HepG2 (cell line): ENCODE data around the gene RNASE11. TPM values are rescaled to one million over a fixed set of nuclear protein-coding genes. Genes with fewer than 3 reads are reported as not detected.

ENCODE experiments used
- ISL2 ChIP-seq: sonication (generic); formaldehyde crosslinking; IDR thresholded peaks from 2 replicates; pipeline ENCODE4 v1.5.0; 2020; ENCODE audit warnings: missing genetic modification reagents
- NCOR1 ChIP-seq: fragments of 200-600 bp; sonication (generic); IDR thresholded peaks from 2 replicates; pipeline ENCODE4 v1.7.0; 2017; ENCODE audit warnings: antibody characterized with exemption, low read length, borderline replicate concordance
- NFKB2 ChIP-seq: sonication (generic); formaldehyde crosslinking; IDR thresholded peaks from 2 replicates; pipeline ENCODE4 v1.4.0; 2020; ENCODE audit warnings: missing genetic modification reagents, borderline replicate concordance
- SNRNP70 ChIP-seq: fragments of 200-400 bp; formaldehyde crosslinking; IDR thresholded peaks from 2 replicates; pipeline ENCODE4 v1.6.1; 2017; ENCODE audit warnings: mild to moderate bottlenecking, low read depth, low read length, moderate library complexity
- ZNF350 ChIP-seq: sonication (generic); formaldehyde crosslinking; IDR thresholded peaks from 2 replicates; pipeline ENCODE4 v1.4.0; 2020; ENCODE audit warnings: mild to moderate bottlenecking, low read depth, missing genetic modification reagents, borderline replicate concordance
- ZNF816 ChIP-seq: sonication (generic); formaldehyde crosslinking; IDR thresholded peaks from 2 replicates; pipeline ENCODE4 v1.8.0; 2022; ENCODE audit warnings: missing genetic modification reagents, mild to moderate bottlenecking, borderline replicate concordance
- ZNF883 ChIP-seq: sonication (generic); formaldehyde crosslinking; IDR thresholded peaks from 2 replicates; pipeline ENCODE4 v1.5.1; 2020; ENCODE audit warnings: mild to moderate bottlenecking, missing genetic modification reagents; ENCODE audit errors: not compliant biosample characterization
- polyA plus RNA-seq, 8 experiments: library from polyadenylated mRNA; depleted of rRNA in 3 of 8; stranded (reverse) in 7 of 8; unstranded in 1 of 8; fragments of >200 nt; fragmentation: Illumina TruSeq in 4 of 8; extraction: Trizol in 4 of 8; gene quantifications; 2 replicates each; pipeline versions ENCODE4 v1.2.1 to v1.2.3, GENCODE V29; 2011 to 2016; ENCODE audit warnings: low read depth in 4 of 8, missing spikeins in 1 of 8, mixed read lengths in 1 of 8; ENCODE audit not compliant: insufficient read depth in 1 of 8
- total RNA-seq, 5 experiments: library from RNA; depleted of rRNA; stranded (reverse); fragments of >200 nt; fragmentation: Illumina TruSeq; extraction: Trizol; gene quantifications; 2 replicates each; pipeline ENCODE4 v1.2.3, GENCODE V29; 2016; ENCODE audit warnings: low read depth in 1 of 5
- TF ChIP-seq, protein P1 (sequence below): sonication (generic); formaldehyde crosslinking; IDR thresholded peaks from 2 replicates; pipeline ENCODE4 v1.4.0; 2020; ENCODE audit warnings: mild to moderate bottlenecking, missing genetic modification reagents
- TF ChIP-seq, protein P2 (sequence below): IDR thresholded peaks from 2 replicates; pipeline ENCODE4 v1.6.1; 2016; ENCODE audit warnings: missing compliant biosample characterization, missing genetic modification reagents, borderline replicate concordance
- TF ChIP-seq, protein P3 (sequence below): sonication (generic); formaldehyde crosslinking; IDR thresholded peaks from 2 replicates; pipeline ENCODE4 v1.5.0; 2020; ENCODE audit warnings: mild to moderate bottlenecking, missing genetic modification reagents

RNASE11 gene
- total and polyA plus RNA-seq, 2 of the 13 experiments (the other 11 are each of a cell fraction or from before 2014, with no cell fraction given), result not detected

DNA sequence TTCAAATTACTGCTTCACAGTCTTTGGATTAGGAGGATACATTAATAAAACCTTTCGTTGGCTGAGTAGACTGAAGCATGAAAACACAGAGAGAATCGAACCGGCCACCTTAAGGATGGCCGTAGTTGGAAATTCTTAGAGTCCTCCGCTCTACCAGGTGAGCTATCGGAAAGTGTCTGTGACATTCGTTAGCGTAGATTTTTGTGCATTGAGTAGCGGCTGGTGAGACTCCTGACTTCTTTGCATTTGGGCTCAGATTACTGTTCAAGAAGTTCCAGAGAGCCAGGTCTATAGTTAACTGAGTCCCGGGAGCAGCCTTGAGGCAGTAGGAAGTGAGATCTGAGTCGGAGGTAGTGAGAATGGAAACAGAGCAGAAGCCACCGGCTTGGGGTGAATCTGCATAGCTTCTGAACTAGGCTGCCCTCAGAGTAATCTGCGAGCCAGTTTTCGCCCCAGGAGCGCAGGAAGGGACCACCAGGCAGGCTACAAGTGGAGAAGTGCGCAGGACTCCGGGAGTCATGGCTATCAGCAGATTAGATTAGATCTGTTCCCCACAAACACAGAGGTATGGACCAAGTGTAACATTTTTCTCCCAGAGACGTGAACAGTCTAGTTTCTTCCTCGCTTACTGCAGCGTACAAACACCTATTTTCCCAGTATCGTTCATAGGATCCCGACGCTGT, 42.7 kb upstream of the RNASE11 start (continued):
- TF ChIP-seq, protein P1, sequence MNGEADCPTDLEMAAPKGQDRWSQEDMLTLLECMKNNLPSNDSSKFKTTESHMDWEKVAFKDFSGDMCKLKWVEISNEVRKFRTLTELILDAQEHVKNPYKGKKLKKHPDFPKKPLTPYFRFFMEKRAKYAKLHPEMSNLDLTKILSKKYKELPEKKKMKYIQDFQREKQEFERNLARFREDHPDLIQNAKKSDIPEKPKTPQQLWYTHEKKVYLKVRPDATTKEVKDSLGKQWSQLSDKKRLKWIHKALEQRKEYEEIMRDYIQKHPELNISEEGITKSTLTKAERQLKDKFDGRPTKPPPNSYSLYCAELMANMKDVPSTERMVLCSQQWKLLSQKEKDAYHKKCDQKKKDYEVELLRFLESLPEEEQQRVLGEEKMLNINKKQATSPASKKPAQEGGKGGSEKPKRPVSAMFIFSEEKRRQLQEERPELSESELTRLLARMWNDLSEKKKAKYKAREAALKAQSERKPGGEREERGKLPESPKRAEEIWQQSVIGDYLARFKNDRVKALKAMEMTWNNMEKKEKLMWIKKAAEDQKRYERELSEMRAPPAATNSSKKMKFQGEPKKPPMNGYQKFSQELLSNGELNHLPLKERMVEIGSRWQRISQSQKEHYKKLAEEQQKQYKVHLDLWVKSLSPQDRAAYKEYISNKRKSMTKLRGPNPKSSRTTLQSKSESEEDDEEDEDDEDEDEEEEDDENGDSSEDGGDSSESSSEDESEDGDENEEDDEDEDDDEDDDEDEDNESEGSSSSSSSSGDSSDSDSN (CRISPR knock-in tag), result peak; percentile 60; the same call in 1 of the 2 replicates
- 0 out of 2 replicates have a peak, but pooled peaks have one; percentile 63 for TF ChIP-seq NFKB2 (CRISPR knock-in tag)
- TF ChIP-seq NCOR1, result no peak
- TF ChIP-seq ZNF350 (CRISPR knock-in tag), result peak; percentile 62; the same call in 1 of the 2 replicates
- TF ChIP-seq, protein P2, sequence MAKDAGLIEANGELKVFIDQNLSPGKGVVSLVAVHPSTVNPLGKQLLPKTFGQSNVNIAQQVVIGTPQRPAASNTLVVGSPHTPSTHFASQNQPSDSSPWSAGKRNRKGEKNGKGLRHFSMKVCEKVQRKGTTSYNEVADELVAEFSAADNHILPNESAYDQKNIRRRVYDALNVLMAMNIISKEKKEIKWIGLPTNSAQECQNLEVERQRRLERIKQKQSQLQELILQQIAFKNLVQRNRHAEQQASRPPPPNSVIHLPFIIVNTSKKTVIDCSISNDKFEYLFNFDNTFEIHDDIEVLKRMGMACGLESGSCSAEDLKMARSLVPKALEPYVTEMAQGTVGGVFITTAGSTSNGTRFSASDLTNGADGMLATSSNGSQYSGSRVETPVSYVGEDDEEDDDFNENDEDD, result peak; percentile 6; the same call in 1 of the 2 replicates
- TF ChIP-seq ISL2 (CRISPR knock-in tag), result no peak
- TF ChIP-seq SNRNP70, result no peak
- TF ChIP-seq, protein P3, sequence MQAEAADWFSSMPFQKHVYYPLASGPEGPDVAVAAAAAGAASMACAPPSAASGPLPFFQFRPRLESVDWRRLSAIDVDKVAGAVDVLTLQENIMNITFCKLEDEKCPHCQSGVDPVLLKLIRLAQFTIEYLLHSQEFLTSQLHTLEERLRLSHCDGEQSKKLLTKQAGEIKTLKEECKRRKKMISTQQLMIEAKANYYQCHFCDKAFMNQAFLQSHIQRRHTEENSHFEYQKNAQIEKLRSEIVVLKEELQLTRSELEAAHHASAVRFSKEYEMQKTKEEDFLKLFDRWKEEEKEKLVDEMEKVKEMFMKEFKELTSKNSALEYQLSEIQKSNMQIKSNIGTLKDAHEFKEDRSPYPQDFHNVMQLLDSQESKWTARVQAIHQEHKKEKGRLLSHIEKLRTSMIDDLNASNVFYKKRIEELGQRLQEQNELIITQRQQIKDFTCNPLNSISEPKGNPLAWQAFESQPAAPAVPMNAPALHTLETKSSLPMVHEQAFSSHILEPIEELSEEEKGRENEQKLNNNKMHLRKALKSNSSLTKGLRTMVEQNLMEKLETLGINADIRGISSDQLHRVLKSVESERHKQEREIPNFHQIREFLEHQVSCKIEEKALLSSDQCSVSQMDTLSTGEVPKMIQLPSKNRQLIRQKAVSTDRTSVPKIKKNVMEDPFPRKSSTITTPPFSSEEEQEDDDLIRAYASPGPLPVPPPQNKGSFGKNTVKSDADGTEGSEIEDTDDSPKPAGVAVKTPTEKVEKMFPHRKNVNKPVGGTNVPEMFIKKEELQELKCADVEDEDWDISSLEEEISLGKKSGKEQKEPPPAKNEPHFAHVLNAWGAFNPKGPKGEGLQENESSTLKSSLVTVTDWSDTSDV (CRISPR knock-in tag), result no peak
- 0 out of 2 replicates have a peak, but pooled peaks have one; percentile 19 for TF ChIP-seq ZNF816 (CRISPR knock-in tag)
- no peak for TF ChIP-seq ZNF883 (CRISPR knock-in tag)
